ENCODE results near the gene SORCS2.

DNA sequence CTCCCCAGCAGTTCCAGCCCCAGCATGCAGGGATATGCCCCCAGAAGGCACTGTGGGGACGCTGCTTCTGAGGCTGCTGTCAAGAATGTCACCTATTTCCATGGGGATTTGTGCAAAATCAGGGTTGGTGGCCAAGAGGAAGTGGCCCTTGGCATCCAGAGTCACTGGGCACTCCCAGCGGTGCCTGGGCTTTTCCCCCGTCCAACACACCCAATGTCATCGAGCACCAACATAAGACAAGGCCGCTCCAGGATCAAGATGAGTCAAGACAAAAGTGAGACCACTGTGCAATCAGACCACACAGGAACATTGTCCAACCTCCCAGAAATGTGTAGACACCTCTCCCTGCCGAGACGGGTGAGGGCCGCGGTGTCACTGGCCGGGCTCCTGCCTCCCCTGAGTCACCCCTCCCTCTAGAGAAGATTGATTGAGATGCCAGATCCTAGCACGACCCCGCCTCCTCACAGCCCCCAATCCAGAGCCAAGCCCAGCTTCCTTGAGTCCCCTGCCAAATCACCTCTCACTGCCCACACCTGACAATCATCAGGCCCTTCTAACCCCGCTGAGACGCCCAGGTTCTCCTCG lies 553.1 kb downstream of the SORCS2 start:
- TF ChIP-seq, protein P1, sequence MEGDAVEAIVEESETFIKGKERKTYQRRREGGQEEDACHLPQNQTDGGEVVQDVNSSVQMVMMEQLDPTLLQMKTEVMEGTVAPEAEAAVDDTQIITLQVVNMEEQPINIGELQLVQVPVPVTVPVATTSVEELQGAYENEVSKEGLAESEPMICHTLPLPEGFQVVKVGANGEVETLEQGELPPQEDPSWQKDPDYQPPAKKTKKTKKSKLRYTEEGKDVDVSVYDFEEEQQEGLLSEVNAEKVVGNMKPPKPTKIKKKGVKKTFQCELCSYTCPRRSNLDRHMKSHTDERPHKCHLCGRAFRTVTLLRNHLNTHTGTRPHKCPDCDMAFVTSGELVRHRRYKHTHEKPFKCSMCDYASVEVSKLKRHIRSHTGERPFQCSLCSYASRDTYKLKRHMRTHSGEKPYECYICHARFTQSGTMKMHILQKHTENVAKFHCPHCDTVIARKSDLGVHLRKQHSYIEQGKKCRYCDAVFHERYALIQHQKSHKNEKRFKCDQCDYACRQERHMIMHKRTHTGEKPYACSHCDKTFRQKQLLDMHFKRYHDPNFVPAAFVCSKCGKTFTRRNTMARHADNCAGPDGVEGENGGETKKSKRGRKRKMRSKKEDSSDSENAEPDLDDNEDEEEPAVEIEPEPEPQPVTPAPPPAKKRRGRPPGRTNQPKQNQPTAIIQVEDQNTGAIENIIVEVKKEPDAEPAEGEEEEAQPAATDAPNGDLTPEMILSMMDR (IDR thresholded peaks at IDR 0.05), result no peak
- TF ChIP-seq NFIC (IDR thresholded peaks at IDR 0.05; ENCODE audit: borderline replicate concordance) (no peak), YY1 (IDR thresholded peaks at IDR 0.05; ENCODE audit: low read depth) (no peak), MXI1 (IDR thresholded peaks at IDR 0.05; ENCODE audit: low read depth, low read length) (no peak), POLR2AphosphoS5 (IDR thresholded peaks at IDR 0.05; ENCODE audit: low read depth, low read length) (no peak)
- TF ChIP-seq, protein P2, sequence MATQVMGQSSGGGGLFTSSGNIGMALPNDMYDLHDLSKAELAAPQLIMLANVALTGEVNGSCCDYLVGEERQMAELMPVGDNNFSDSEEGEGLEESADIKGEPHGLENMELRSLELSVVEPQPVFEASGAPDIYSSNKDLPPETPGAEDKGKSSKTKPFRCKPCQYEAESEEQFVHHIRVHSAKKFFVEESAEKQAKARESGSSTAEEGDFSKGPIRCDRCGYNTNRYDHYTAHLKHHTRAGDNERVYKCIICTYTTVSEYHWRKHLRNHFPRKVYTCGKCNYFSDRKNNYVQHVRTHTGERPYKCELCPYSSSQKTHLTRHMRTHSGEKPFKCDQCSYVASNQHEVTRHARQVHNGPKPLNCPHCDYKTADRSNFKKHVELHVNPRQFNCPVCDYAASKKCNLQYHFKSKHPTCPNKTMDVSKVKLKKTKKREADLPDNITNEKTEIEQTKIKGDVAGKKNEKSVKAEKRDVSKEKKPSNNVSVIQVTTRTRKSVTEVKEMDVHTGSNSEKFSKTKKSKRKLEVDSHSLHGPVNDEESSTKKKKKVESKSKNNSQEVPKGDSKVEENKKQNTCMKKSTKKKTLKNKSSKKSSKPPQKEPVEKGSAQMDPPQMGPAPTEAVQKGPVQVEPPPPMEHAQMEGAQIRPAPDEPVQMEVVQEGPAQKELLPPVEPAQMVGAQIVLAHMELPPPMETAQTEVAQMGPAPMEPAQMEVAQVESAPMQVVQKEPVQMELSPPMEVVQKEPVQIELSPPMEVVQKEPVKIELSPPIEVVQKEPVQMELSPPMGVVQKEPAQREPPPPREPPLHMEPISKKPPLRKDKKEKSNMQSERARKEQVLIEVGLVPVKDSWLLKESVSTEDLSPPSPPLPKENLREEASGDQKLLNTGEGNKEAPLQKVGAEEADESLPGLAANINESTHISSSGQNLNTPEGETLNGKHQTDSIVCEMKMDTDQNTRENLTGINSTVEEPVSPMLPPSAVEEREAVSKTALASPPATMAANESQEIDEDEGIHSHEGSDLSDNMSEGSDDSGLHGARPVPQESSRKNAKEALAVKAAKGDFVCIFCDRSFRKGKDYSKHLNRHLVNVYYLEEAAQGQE (IDR thresholded peaks at IDR 0.05; ENCODE audit: low read depth, low read length), result no peak

Measured in SK-N-SH (cell line).